HG03108 (cell line): ENCODE results near the gene PRKAR1A.

Experiments used
- ATAC-seq: cut with Tn5 transposase; IDR thresholded peaks from one replicate; pipeline ENCODE4 v1.9.1; 2021; ENCODE audit warnings: moderate library complexity; ENCODE audit not compliant: unreplicated experiment

PRKAR1A gene

GRCh38 chr17:68596411-68596945 lies 84.2 kb downstream of the PRKAR1A start:
- ATAC-seq, result no peak

- no peak for ATAC-seq
These were observed 85.8 kb downstream of the PRKAR1A start for GRCh38 chr17:68598074-68598473.

- no peak for ATAC-seq
These were observed 86.3 kb downstream of the PRKAR1A start for GRCh38 chr17:68598545-68598961.

GRCh38 chr17:68599091-68599490 lies 86.9 kb downstream of the PRKAR1A start:
- no peak for ATAC-seq

- ATAC-seq, result no peak
These were observed 87.4 kb downstream of the PRKAR1A start for GRCh38 chr17:68599552-68600066.

GRCh38 chr17:68600067-68600930 lies 88.1 kb downstream of the PRKAR1A start:
- no peak for ATAC-seq
